HFFc6 (cell line): ENCODE results near the gene KRT3. TPM values are rescaled to one million over a fixed set of nuclear protein-coding genes. Genes with fewer than 3 reads are reported as not detected.

Experiments
- DNase-seq: peaks from one replicate; pipeline ENCODE4 v3.0.0-alpha.2; 2018
- H3K27ac Mint-ChIP-seq: 2 replicates; pipeline ENCODE4 v1.8.0; 2020; ENCODE audit warnings: mild to moderate bottlenecking, mixed read lengths
- H3K27me3 Mint-ChIP-seq: 2 replicates; pipeline ENCODE4 v1.8.0; 2021; ENCODE audit warnings: mild to moderate bottlenecking, moderate library complexity, mixed read lengths; ENCODE audit not compliant: insufficient read depth
- H3K36me3 Mint-ChIP-seq: 2 replicates; pipeline ENCODE4 v1.8.0; 2021; ENCODE audit warnings: low read depth, mixed read lengths
- H3K4me1 Mint-ChIP-seq: 2 replicates; pipeline ENCODE4 v1.8.0; 2020; ENCODE audit warnings: low read depth, mixed read lengths
- H3K4me3 Mint-ChIP-seq: 2 replicates; pipeline ENCODE4 v1.8.0; 2020; ENCODE audit warnings: mild to moderate bottlenecking, moderate library complexity, mixed read lengths
- H3K9me3 Mint-ChIP-seq: 2 replicates; pipeline ENCODE4 v1.8.0; 2020; ENCODE audit warnings: mild to moderate bottlenecking, mixed read lengths
- total RNA-seq, 6 experiments: library from RNA; stranded (reverse); fragmentation: NEBNext Ultra II Directional; extraction: Animal tissue kit (Norgen Biotek cat#: 25700); gene quantifications; 2 replicates in 1 of 6; 3 replicates in 5 of 6; pipeline ENCODE4 v1.2.3, GENCODE V29; 2021
- TF ChIP-seq, protein P1 (sequence below): fragments of 200-600 bp; sonication (generic); IDR thresholded peaks from 2 replicates; pipeline ENCODE4 v1.5.0; 2021; ENCODE audit warnings: antibody characterized with exemption, mild to moderate bottlenecking

KRT3 gene
- total RNA-seq, 6 experiments from 2014 or later, result not detected

DNA sequence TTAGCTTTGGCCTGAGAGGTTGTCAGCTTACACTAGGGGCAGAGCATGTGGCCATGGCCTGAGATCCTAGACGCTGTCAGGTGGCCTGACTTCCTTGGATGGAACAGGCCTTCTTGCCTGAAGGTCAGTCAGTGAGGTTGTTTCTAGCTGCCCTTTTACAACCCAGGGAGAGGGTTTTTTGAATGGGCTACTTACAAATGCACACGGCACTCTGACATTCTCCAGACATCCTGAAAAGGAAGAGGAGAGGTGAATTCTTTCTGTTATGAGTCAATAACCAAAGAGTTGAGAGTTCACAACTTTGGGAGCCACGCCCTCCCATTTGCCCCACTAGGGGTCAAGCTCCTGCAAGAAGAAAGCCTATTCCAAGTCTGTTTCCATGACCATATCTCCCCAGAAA lies 26.6 kb downstream of the KRT3 start:
- no peak overlapping the region for H3K4me3 Mint-ChIP-seq
- TF ChIP-seq, protein P1, sequence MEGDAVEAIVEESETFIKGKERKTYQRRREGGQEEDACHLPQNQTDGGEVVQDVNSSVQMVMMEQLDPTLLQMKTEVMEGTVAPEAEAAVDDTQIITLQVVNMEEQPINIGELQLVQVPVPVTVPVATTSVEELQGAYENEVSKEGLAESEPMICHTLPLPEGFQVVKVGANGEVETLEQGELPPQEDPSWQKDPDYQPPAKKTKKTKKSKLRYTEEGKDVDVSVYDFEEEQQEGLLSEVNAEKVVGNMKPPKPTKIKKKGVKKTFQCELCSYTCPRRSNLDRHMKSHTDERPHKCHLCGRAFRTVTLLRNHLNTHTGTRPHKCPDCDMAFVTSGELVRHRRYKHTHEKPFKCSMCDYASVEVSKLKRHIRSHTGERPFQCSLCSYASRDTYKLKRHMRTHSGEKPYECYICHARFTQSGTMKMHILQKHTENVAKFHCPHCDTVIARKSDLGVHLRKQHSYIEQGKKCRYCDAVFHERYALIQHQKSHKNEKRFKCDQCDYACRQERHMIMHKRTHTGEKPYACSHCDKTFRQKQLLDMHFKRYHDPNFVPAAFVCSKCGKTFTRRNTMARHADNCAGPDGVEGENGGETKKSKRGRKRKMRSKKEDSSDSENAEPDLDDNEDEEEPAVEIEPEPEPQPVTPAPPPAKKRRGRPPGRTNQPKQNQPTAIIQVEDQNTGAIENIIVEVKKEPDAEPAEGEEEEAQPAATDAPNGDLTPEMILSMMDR, result no peak
- DNase-seq, result no peak
- no peak overlapping the region for H3K27ac Mint-ChIP-seq
- peaks cover 54% of the 10 kb centered on the region for H3K27me3 Mint-ChIP-seq
- no peaks in the 10 kb centered on the region for H3K36me3 Mint-ChIP-seq
- H3K9me3 Mint-ChIP-seq, result no peaks in the 10 kb centered on the region
- no peaks in the 10 kb centered on the region for H3K4me1 Mint-ChIP-seq

DNA sequence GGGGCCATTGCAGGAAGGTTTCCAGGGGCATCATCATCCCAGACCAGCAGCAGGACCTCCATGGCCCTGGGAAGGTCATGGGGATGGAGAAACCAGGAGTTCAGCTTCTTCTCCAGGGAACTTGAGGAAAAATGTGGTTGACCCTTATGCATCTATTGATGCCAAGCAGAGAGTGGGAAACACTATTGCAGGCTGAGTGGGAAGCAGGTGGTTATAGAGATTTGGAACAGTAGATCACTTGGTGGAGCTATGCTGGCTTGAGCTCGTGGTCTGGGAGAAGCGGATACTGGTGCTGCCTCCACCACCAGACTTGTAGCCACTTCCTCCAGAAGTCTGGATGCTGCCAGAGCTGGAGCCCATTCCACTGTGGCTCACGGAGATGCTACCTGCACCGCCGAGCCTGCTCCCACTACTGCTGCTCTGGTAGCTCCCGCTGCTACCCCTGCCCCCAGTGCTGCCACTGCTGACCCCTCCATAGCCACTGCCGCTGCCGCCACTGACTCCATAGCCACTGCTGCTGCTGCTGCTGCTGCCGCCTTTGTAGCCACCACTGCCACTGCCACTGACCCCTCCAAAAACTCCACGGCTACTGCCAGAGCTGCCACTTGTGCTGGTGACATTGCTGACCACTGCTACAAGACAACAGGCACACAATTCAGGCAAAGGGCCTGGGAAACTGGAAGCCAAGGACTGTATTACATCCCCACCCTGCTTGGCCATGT lies 27.3 kb downstream of the KRT3 start:
- no peaks in the 10 kb centered on the region for H3K36me3 Mint-ChIP-seq
- TF ChIP-seq, protein P1, result no peak
- no peaks in the 10 kb centered on the region for H3K4me1 Mint-ChIP-seq
- no peak overlapping the region for H3K27ac Mint-ChIP-seq
- DNase-seq, result no peak
- peaks cover 59% of the 10 kb centered on the region for H3K27me3 Mint-ChIP-seq
- H3K4me3 Mint-ChIP-seq, result no peak overlapping the region
- H3K9me3 Mint-ChIP-seq, result no peaks in the 10 kb centered on the region

DNA sequence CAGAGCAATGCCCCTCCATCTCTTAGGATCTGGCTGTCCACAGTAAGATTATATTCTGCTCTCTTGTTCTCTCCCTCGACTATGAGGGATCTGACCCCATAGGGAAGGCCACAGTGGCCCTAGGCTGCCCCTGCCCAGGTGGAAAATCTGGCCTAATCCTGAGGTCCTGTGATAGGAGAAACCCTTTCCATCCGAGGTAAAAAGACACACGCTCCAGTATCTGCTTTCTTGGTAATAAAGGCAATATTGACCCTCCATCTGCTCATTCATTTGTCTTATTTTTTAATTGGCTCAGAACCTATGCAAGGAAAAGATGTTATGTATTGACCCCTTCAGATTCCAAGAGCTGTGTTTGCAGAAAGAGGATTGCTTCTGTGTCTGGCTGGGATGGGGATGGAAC lies 28.5 kb downstream of the KRT3 start:
- Mint-ChIP-seq H3K9me3 (no peaks in the 10 kb centered on the region), H3K4me1 (no peaks in the 10 kb centered on the region), H3K27me3 (peaks cover 59% of the 10 kb centered on the region), H3K4me3 (no peak overlapping the region), H3K36me3 (no peaks in the 10 kb centered on the region), H3K27ac (no peak overlapping the region)
- TF ChIP-seq, protein P1, result no peak
- no peak for DNase-seq

DNA sequence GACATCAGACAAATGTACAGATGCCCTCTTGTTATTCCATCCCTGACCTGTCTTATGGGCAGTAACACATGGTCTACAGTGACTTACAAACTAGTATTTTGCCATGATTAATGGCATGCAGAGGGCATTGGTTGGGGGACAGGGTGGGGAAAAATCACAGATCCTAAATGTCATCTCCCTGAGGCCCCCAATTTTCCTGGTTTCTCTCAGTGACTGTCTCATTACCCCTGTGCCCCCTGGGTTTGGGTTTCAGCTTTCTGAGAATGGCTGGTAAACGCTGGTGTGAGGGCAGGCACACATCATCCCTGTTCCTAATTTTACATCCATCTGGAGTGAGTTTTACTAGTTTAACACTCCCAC lies 28.9 kb downstream of the KRT3 start:
- Mint-ChIP-seq H3K36me3 (no peaks in the 10 kb centered on the region), H3K27me3 (peaks cover 55% of the 10 kb centered on the region), H3K4me3 (no peak overlapping the region), H3K9me3 (no peaks in the 10 kb centered on the region; the same call in 1 of the 2 replicates), H3K27ac (no peak overlapping the region), H3K4me1 (no peaks in the 10 kb centered on the region)
- no peak for DNase-seq
- TF ChIP-seq, protein P1, result no peak

DNA sequence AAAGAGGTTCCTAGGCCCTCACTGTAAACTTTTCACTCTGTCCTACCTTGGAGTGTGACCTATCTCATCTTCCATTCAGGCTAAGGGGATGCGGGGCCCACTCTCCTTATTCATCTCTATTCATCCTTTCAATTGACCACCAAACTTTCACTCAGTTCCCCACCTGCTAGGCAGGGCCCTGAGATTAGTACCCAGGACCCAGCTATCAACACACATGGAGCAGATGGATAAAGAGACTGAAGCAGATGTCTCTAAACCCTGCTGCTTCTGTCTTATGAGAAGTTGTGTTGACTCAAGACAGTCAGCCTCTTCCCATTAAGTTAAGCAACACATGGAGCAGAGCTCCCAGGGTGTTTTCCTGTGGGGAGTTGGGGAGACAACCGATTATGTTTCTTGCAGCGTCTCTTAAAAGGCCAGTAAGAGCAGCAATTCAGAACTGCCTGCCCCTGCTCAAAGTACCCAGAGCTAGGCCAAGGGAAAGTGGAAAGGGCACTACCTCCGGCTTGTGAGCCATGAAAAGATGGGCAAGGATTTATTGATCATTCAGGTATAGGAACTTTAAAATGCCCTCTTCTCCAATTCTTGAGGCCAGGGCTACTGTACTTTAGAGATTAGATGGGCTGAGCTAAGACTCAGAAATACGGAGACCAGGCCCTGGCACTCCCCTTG lies 29.4 kb downstream of the KRT3 start:
- Mint-ChIP-seq H3K4me3 (no peak overlapping the region), H3K36me3 (no peaks in the 10 kb centered on the region), H3K9me3 (peaks cover 5% of the 10 kb centered on the region), H3K4me1 (no peaks in the 10 kb centered on the region), H3K27ac (no peak overlapping the region), H3K27me3 (peaks cover 50% of the 10 kb centered on the region)
- DNase-seq, result no peak
- TF ChIP-seq, protein P1, result no peak
